Transverse colon (tissue), 4 donors: ENCODE data around the gene MEGF8. TPM values are rescaled to one million over a fixed set of nuclear protein-coding genes. Genes with fewer than 3 reads are reported as not detected.

Experiments
- DNase-seq: peaks from one replicate; pipeline ENCODE4 v3.0.0-alpha.2; 2019
- H3K27ac ChIP-seq, 4 donors: fragments of 200-600 bp; sonication (generic); 2 replicates each; pipeline ENCODE4 v1.5.1; 2016 to 2018; ENCODE audit warnings: inconsistent platforms in 4 of 4
- H3K27me3 ChIP-seq: fragments of 200-600 bp; sonication (generic); 2 replicates; pipeline ENCODE4 v1.5.1; 2017; ENCODE audit warnings: inconsistent platforms
- H3K36me3 ChIP-seq, 4 donors: fragments of 200-600 bp; sonication (generic); 2 replicates each; pipeline ENCODE4 v1.5.1; 2017 to 2019; ENCODE audit warnings: inconsistent platforms in 4 of 4
- H3K4me1 ChIP-seq, 4 donors: fragments of 200-600 bp; sonication (generic); 2 replicates each; pipeline ENCODE4 v1.5.1; 2017 to 2020; ENCODE audit warnings: inconsistent platforms in 4 of 4
- H3K4me3 ChIP-seq, 4 donors: fragments of 200-600 bp; sonication (generic); 1 replicate in 1 of 4; 2 replicates in 3 of 4; pipeline versions ENCODE4 v1.5.1 to v1.6.1; 2017 to 2019; ENCODE audit warnings: inconsistent platforms in 4 of 4
- H3K9me3 ChIP-seq, 2 donors: fragments of 200-600 bp; sonication (generic); 2 replicates each; pipeline ENCODE4 v1.5.1; 2017 to 2019; ENCODE audit warnings: inconsistent platforms in 2 of 2
- CTCF ChIP-seq, 5 experiments: fragments of 200-600 bp in 3 of 5; fragments of 450-650 bp in 2 of 5; sonication (generic) in 3 of 5; IDR thresholded peaks; 1 replicate in 2 of 5; 2 replicates in 3 of 5; pipeline ENCODE4 v1.5.1; 2016 to 2017; ENCODE audit warnings: antibody characterized with exemption in 5 of 5, inconsistent platforms in 3 of 5, mild to moderate bottlenecking in 2 of 5, moderate library complexity in 1 of 5
- EP300 ChIP-seq: sonication (generic); formaldehyde crosslinking; IDR thresholded peaks from one replicate; pipeline ENCODE4 v1.6.1; 2017; ENCODE audit warnings: antibody characterized with exemption, low read depth
- POLR2A ChIP-seq: fragments of 450-650 bp; IDR thresholded peaks from one replicate; pipeline ENCODE4 v1.6.1; 2016; ENCODE audit warnings: antibody characterized with exemption, mild to moderate bottlenecking, moderate library complexity
- POLR2AphosphoS5 ChIP-seq, 3 donors: sonication (generic); formaldehyde crosslinking; IDR thresholded peaks; one replicate each; pipeline ENCODE4 v1.6.1; 2016; ENCODE audit warnings: antibody characterized with exemption in 3 of 3
- WGBS, 2 donors: methylation state at CpG; one replicate each; pipeline ENCODE4 v1.1.5; 2018; ENCODE audit warnings: low coverage in 1 of 2; 5-methylcytosine and 5-hydroxymethylcytosine counted together
- in situ Hi-C, 4 donors: fragments of 200-750 bp; cut with MboI; loops; one replicate each; pipeline versions ENCODE4 v1.15.0 to v1.15.1; 2017; ENCODE audit warnings: low sequenced_read_pairs in 3 of 4, low pct_ligation_motif_present in 1 of 4, low pct_unique_long_range_greater_than_20kb in 1 of 4
- intact Hi-C: fragments of 100-400 bp; cut with DNase I; formaldehyde crosslinking; loops from one replicate; pipeline ENCODE4 v1.15.1; 2023; ENCODE audit warnings: low total_unique reads
- total RNA-seq, 4 donors: library from RNA; depleted of rRNA; stranded (reverse); fragments of >200 nt; gene quantifications; one replicate each; pipeline ENCODE4 v1.1.0, GENCODE V29; 2016

Gene MEGF8
- total RNA-seq, 4 donors from 2014 or later = 15.3 to 40.4 (median 22.8) TPM

GRCh38 chr19:42292042-42292960 is 33.1 kb upstream of the MEGF8 start:
- 80% methylated on average over 15 of the region's 27 CpGs; no CpG with 5 or more reads in 1 of the 2 donors for WGBS, 2 donors
- DNase-seq = peak; percentile 50
- H3K4me1 ChIP-seq = peaks cover 0 to 17% (median 9%) of the 10 kb centered on the region in 4 donors
- H3K36me3 ChIP-seq = peaks cover 0 to 33% (median 4%) of the 10 kb centered on the region in 4 donors
- H3K9me3 ChIP-seq = no peaks in the 10 kb centered on the region
- intact Hi-C loops = no loop called here
- in situ Hi-C loops = loop anchor here in 2 of 4 donors (10.0 kb wide), 1 partner anchor 158 kb away; the partner anchor contains the start of gene POU2F2 (in 2 of the 2)
- H3K27me3 ChIP-seq = no peaks in the 10 kb centered on the region
- H3K4me3 ChIP-seq = no peak overlapping the region
- TF ChIP-seq POLR2AphosphoS5 (IDR thresholded peaks at IDR 0.05) (no peak), POLR2A (no peak)
- H3K27ac ChIP-seq = peak overlapping the region in 1 of 4 donors; percentile 25

GRCh38 chr19:42292963-42293362 is 32.5 kb upstream of the MEGF8 start:
- DNase-seq = no peak
- Histone ChIP-seq H3K27me3 (no peaks in the 10 kb centered on the region), H3K4me3 (no peak overlapping the region), H3K36me3 (peaks cover 0 to 33% (median 4%) of the 10 kb centered on the region in 4 donors), H3K4me1 (peaks cover 0 to 17% (median 9%) of the 10 kb centered on the region in 4 donors), H3K27ac (no peak overlapping the region), H3K9me3 (no peaks in the 10 kb centered on the region)
- 96 to 100% methylated on average over 2 to 10 of the region's 14 CpGs for WGBS, 2 donors
- in situ Hi-C loops = loop anchor here in 2 of 4 donors (10.0 kb wide), 1 partner anchor 158 kb away; the partner anchor contains the start of gene POU2F2 (in 2 of the 2)
- TF ChIP-seq POLR2AphosphoS5 (IDR thresholded peaks at IDR 0.05) (no peak), CTCF (IDR thresholded peaks at IDR 0.05) (no peak), POLR2A (no peak), EP300 (no peak)
- intact Hi-C loops = no loop called here

GRCh38 chr19:42293540-42293939 is 31.9 kb upstream of the MEGF8 start:
- Histone ChIP-seq H3K27ac (no peak overlapping the region), H3K36me3 (peaks cover 0 to 33% (median 4%) of the 10 kb centered on the region in 4 donors), H3K4me1 (peaks cover 0 to 17% (median 9%) of the 10 kb centered on the region in 4 donors), H3K27me3 (no peaks in the 10 kb centered on the region), H3K9me3 (no peaks in the 10 kb centered on the region), H3K4me3 (no peak overlapping the region)
- no peak for TF ChIP-seq POLR2A
- TF ChIP-seq CTCF (IDR thresholded peaks at IDR 0.05) = no peak
- no peak for TF ChIP-seq EP300
- no peak for TF ChIP-seq POLR2AphosphoS5 (IDR thresholded peaks at IDR 0.05)
- no peak for DNase-seq
- WGBS, 2 donors = 88% methylated on average over 17 of the region's 17 CpGs; no CpG with 5 or more reads in 1 of the 2 donors
- intact Hi-C loops = no loop called here
- in situ Hi-C loops = loop anchor here in 2 of 4 donors (10.0 kb wide), 1 partner anchor 159 kb away; the partner anchor contains the start of gene POU2F2 (in 2 of the 2)

GRCh38 chr19:42293948-42294347 is 31.5 kb upstream of the MEGF8 start:
- Histone ChIP-seq H3K36me3 (peaks cover 0 to 31% (median 3%) of the 10 kb centered on the region in 4 donors), H3K9me3 (no peaks in the 10 kb centered on the region), H3K4me3 (no peak overlapping the region), H3K27me3 (no peaks in the 10 kb centered on the region), H3K27ac (no peak overlapping the region), H3K4me1 (peaks cover 0 to 17% (median 9%) of the 10 kb centered on the region in 4 donors)
- TF ChIP-seq CTCF (IDR thresholded peaks at IDR 0.05) (no peak), EP300 (no peak), POLR2A (no peak), POLR2AphosphoS5 (IDR thresholded peaks at IDR 0.05) (no peak)
- intact Hi-C loops = no loop called here
- in situ Hi-C loops = loop anchor here in 2 of 4 donors (10.0 kb wide), 1 partner anchor 159 kb away; the partner anchor contains the start of gene POU2F2 (in 2 of the 2)
- DNase-seq = no peak
- 95% methylated on average over 13 of the region's 15 CpGs; no CpG with 5 or more reads in 1 of the 2 donors for WGBS, 2 donors
